Nephron (organoid): Measurements from ENCODE around the gene KL.

Experiments used
- H3K27ac Mint-ChIP-seq, 3 experiments: 2 replicates each; pipeline ENCODE4 v1.8.0; 2020; ENCODE audit warnings: mixed read lengths in 3 of 3, mild to moderate bottlenecking in 2 of 3, moderate library complexity in 1 of 3
- H3K27me3 Mint-ChIP-seq: 2 replicates; pipeline ENCODE4 v1.8.0; 2021; ENCODE audit warnings: low read depth, mild to moderate bottlenecking, moderate library complexity, mixed read lengths
- H3K36me3 Mint-ChIP-seq: 2 replicates; pipeline ENCODE4 v1.8.0; 2020; ENCODE audit warnings: low read depth, mixed read lengths
- H3K4me1 Mint-ChIP-seq: 2 replicates; pipeline ENCODE4 v1.8.0; 2020; ENCODE audit warnings: mixed read lengths
- H3K4me3 Mint-ChIP-seq, 3 experiments: 2 replicates each; pipeline ENCODE4 v1.8.0; 2020; ENCODE audit warnings: mild to moderate bottlenecking in 3 of 3, mixed read lengths in 3 of 3, moderate library complexity in 2 of 3
- H3K9me3 Mint-ChIP-seq: 2 replicates; pipeline ENCODE4 v1.8.0; 2020; ENCODE audit warnings: mixed read lengths
- CTCF ChIP-seq, 3 experiments: fragments of 200-600 bp; sonication (generic); IDR thresholded peaks; one replicate each; pipeline ENCODE4 v1.5.0; 2021; ENCODE audit warnings: antibody characterized with exemption in 3 of 3; ENCODE audit not compliant: unreplicated experiment in 3 of 3

Gene KL

DNA sequence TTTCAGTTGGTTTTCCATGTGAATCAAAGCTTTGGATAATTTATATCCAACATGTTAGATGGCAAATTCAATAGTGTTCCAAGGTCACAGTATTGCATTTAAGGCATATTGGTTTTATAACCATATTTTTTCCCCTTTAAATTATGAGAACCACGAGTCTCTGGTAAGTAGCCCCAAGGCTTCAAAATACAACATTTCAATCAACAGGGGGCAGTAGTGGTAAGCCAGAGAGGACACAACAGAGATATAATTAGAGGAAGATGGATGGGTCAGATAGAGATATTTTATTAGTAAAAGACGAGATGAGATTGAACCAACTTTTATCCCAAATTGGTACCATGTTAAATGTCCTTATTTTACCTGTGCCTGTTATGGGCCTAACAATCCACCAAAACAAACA lies 53.1 kb downstream of the KL start:
- H3K4me1 Mint-ChIP-seq = no peaks in the 10 kb centered on the region
- no peaks in the 10 kb centered on the region for H3K36me3 Mint-ChIP-seq
- TF ChIP-seq CTCF (IDR thresholded peaks at IDR 0.05; ENCODE audit: unreplicated experiment in 3 of 3) = no peak
- H3K27me3 Mint-ChIP-seq = no peaks in the 10 kb centered on the region
- no peak overlapping the region for H3K27ac Mint-ChIP-seq
- no peak overlapping the region for H3K4me3 Mint-ChIP-seq
- no peaks in the 10 kb centered on the region for H3K9me3 Mint-ChIP-seq

GRCh38 chr13:33070713-33071112 lies 54.5 kb downstream of the KL start:
- Mint-ChIP-seq H3K4me3 (no peak overlapping the region), H3K36me3 (no peaks in the 10 kb centered on the region), H3K27me3 (no peaks in the 10 kb centered on the region), H3K27ac (no peak overlapping the region), H3K9me3 (no peaks in the 10 kb centered on the region), H3K4me1 (no peaks in the 10 kb centered on the region)
- no peak for TF ChIP-seq CTCF (IDR thresholded peaks at IDR 0.05; ENCODE audit: unreplicated experiment in 3 of 3)

- H3K4me1 Mint-ChIP-seq = no peaks in the 10 kb centered on the region
Observed at GRCh38 chr13:33072282-33072681, 56.1 kb downstream of the KL start.

GRCh38 chr13:33072759-33073158 lies 56.5 kb downstream of the KL start:
- no peak overlapping the region for H3K4me3 Mint-ChIP-seq
- no peaks in the 10 kb centered on the region for H3K27me3 Mint-ChIP-seq
- H3K27ac Mint-ChIP-seq = no peak overlapping the region
- H3K4me1 Mint-ChIP-seq = no peaks in the 10 kb centered on the region
- H3K9me3 Mint-ChIP-seq = no peaks in the 10 kb centered on the region
- TF ChIP-seq CTCF (IDR thresholded peaks at IDR 0.05; ENCODE audit: unreplicated experiment in 3 of 3) = no peak
- H3K36me3 Mint-ChIP-seq = no peaks in the 10 kb centered on the region

More at GRCh38 chr13:33072282-33072681, 56.1 kb downstream of the KL start:
- Mint-ChIP-seq H3K4me3 (no peak overlapping the region), H3K36me3 (no peaks in the 10 kb centered on the region), H3K9me3 (no peaks in the 10 kb centered on the region), H3K27ac (no peak overlapping the region), H3K27me3 (no peaks in the 10 kb centered on the region)
- no peak for TF ChIP-seq CTCF (IDR thresholded peaks at IDR 0.05; ENCODE audit: unreplicated experiment in 3 of 3)

DNA sequence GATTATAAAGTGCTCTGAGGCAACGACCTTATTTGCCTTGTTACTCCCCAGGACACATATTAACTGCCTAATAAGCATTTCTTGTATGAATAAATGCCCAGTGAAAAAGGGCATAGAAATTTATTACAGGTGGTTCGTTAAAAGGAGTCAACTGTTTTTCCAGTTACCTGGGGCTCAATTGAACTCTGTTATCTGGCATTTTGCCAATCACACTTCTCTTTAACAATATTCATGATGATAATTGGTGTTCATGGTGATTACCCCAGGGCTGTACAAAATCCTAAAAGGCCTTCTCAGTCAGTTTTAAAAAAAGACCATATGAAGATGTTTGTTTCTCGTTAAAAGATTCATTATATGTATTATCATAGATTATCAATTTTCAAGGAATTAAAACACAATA lies 57.1 kb downstream of the KL start:
- no peak for TF ChIP-seq CTCF (IDR thresholded peaks at IDR 0.05; ENCODE audit: unreplicated experiment in 3 of 3)
- peaks cover 3% of the 10 kb centered on the region for H3K4me1 Mint-ChIP-seq
- H3K9me3 Mint-ChIP-seq = no peaks in the 10 kb centered on the region
- no peaks in the 10 kb centered on the region for H3K36me3 Mint-ChIP-seq
- no peak overlapping the region for H3K27ac Mint-ChIP-seq
- H3K27me3 Mint-ChIP-seq = no peaks in the 10 kb centered on the region
- no peak overlapping the region for H3K4me3 Mint-ChIP-seq

- H3K4me1 Mint-ChIP-seq = peaks cover 18% of the 10 kb centered on the region
- TF ChIP-seq CTCF (IDR thresholded peaks at IDR 0.05; ENCODE audit: unreplicated experiment in 3 of 3) = no peak
- H3K27ac Mint-ChIP-seq = no peak overlapping the region
- no peak overlapping the region for H3K4me3 Mint-ChIP-seq
- H3K9me3 Mint-ChIP-seq = no peaks in the 10 kb centered on the region
- no peaks in the 10 kb centered on the region for H3K27me3 Mint-ChIP-seq
- H3K36me3 Mint-ChIP-seq = no peaks in the 10 kb centered on the region
Observed at GRCh38 chr13:33076001-33076992, 60.1 kb downstream of the KL start.
